HepG2 (cell line): Measurements from ENCODE around the gene SNAPIN. TPM values are rescaled to one million over a fixed set of nuclear protein-coding genes. Genes with fewer than 3 reads are reported as not detected.

Experiments used
- ATF7-NPFF ChIP-seq: sonication (generic); formaldehyde crosslinking; IDR thresholded peaks from 2 replicates; pipeline ENCODE4 v1.8.1; 2023; ENCODE audit warnings: mild to moderate bottlenecking, low read depth, missing genetic modification reagents, moderate library complexity
- ELF3 ChIP-seq: IDR thresholded peaks from 2 replicates; pipeline ENCODE4 v1.6.1; 2016; ENCODE audit warnings: missing genetic modification reagents, missing compliant biosample characterization
- HCFC1 ChIP-seq: fragments of 150-350 bp; IDR thresholded peaks from 2 replicates; pipeline ENCODE4 v1.6.1; 2014; ENCODE audit warnings: low read depth, low read length
- HOXA5 ChIP-seq: sonication (generic); formaldehyde crosslinking; IDR thresholded peaks from 2 replicates; pipeline ENCODE4 v1.4.0; 2020; ENCODE audit warnings: missing genetic modification reagents
- KDM3A ChIP-seq: IDR thresholded peaks from 2 replicates; pipeline ENCODE4 v1.6.1; 2018; ENCODE audit warnings: low read depth, missing compliant biosample characterization
- KDM6A ChIP-seq: IDR thresholded peaks from 2 replicates; pipeline ENCODE4 v1.6.1; 2016; ENCODE audit warnings: low read depth
- MED13 ChIP-seq: sonication (generic); formaldehyde crosslinking; IDR thresholded peaks from 2 replicates; pipeline ENCODE4 v1.5.0; 2020; ENCODE audit warnings: missing genetic modification reagents
- PAWR ChIP-seq: sonication (generic); formaldehyde crosslinking; IDR thresholded peaks from 2 replicates; pipeline ENCODE4 v1.4.0; 2020; ENCODE audit warnings: missing genetic modification reagents, mild to moderate bottlenecking, borderline replicate concordance
- PHF21A ChIP-seq: sonication (generic); formaldehyde crosslinking; IDR thresholded peaks from 2 replicates; pipeline ENCODE4 v1.5.0; 2020; ENCODE audit warnings: mild to moderate bottlenecking, missing genetic modification reagents
- ZBTB25 ChIP-seq: IDR thresholded peaks from 2 replicates; pipeline ENCODE4 v1.6.1; 2018; ENCODE audit warnings: missing genetic modification reagents
- ZC3H13 ChIP-seq: sonication (generic); formaldehyde crosslinking; IDR thresholded peaks from 2 replicates; pipeline ENCODE4 v1.8.1; 2023; ENCODE audit warnings: mild to moderate bottlenecking, missing genetic modification reagents, moderate library complexity
- ZNF20 ChIP-seq: sonication (generic); formaldehyde crosslinking; IDR thresholded peaks from 2 replicates; pipeline ENCODE4 v1.4.0; 2020; ENCODE audit warnings: mild to moderate bottlenecking, moderate library complexity, missing genetic modification reagents
- ZNF770 ChIP-seq: sonication (generic); formaldehyde crosslinking; IDR thresholded peaks from 2 replicates; pipeline ENCODE4 v1.5.0; 2020; ENCODE audit warnings: mild to moderate bottlenecking, missing genetic modification reagents
- polyA plus RNA-seq, 8 experiments: library from polyadenylated mRNA; depleted of rRNA in 3 of 8; stranded (reverse) in 7 of 8; unstranded in 1 of 8; fragments of >200 nt; fragmentation: Illumina TruSeq in 4 of 8; extraction: Trizol in 4 of 8; gene quantifications; 2 replicates each; pipeline versions ENCODE4 v1.2.1 to v1.2.3, GENCODE V29; 2011 to 2016; ENCODE audit warnings: low read depth in 4 of 8, missing spikeins in 1 of 8, mixed read lengths in 1 of 8; ENCODE audit not compliant: insufficient read depth in 1 of 8
- total RNA-seq, 5 experiments: library from RNA; depleted of rRNA; stranded (reverse); fragments of >200 nt; fragmentation: Illumina TruSeq; extraction: Trizol; gene quantifications; 2 replicates each; pipeline ENCODE4 v1.2.3, GENCODE V29; 2016; ENCODE audit warnings: low read depth in 1 of 5
- TF ChIP-seq, protein P1 (sequence below), 2 experiments: IDR thresholded peaks; 2 replicates each; pipeline ENCODE4 v1.6.1; 2011 to 2012; ENCODE audit warnings: low read length in 2 of 2, borderline replicate concordance in 1 of 2, low read depth in 1 of 2, mild to moderate bottlenecking in 1 of 2, moderate library complexity in 1 of 2
- TF ChIP-seq, protein P2 (sequence below): sonication (generic); formaldehyde crosslinking; IDR thresholded peaks from 2 replicates; pipeline ENCODE4 v1.9.0; 2021; ENCODE audit warnings: missing genetic modification reagents, borderline replicate concordance
- TF ChIP-seq, protein P3 (sequence below): IDR thresholded peaks from 2 replicates; pipeline ENCODE4 v1.6.1; 2016; ENCODE audit warnings: missing compliant biosample characterization, missing genetic modification reagents, borderline replicate concordance
- TF ChIP-seq, protein P4 (sequence below): sonication (generic); formaldehyde crosslinking; IDR thresholded peaks from 2 replicates; pipeline ENCODE4 v1.8.1; 2023; ENCODE audit warnings: missing genetic modification reagents, inconsistent platforms, borderline replicate concordance

Gene SNAPIN
- total and polyA plus RNA-seq, 2 of the 13 experiments (the other 11 are each of a cell fraction or from before 2014, with no cell fraction given) = 23.9 to 25.7 TPM

- TF ChIP-seq PAWR (CRISPR knock-in tag) (no peak), ZNF20 (CRISPR knock-in tag) (no peak), ZBTB25 (CRISPR knock-in tag) (no peak), HOXA5 (no peak), ZNF770 (CRISPR knock-in tag) (no peak), KDM6A (CRISPR knock-in tag) (no peak), HCFC1 (no peak), ZC3H13 (CRISPR knock-in tag) (no peak), KDM3A (CRISPR knock-in tag) (no peak), ATF7-NPFF (CRISPR knock-in tag) (no peak), PHF21A (no peak), ELF3 (CRISPR knock-in tag) (no peak), MED13 (CRISPR knock-in tag) (no peak)
- TF ChIP-seq, protein P1, sequence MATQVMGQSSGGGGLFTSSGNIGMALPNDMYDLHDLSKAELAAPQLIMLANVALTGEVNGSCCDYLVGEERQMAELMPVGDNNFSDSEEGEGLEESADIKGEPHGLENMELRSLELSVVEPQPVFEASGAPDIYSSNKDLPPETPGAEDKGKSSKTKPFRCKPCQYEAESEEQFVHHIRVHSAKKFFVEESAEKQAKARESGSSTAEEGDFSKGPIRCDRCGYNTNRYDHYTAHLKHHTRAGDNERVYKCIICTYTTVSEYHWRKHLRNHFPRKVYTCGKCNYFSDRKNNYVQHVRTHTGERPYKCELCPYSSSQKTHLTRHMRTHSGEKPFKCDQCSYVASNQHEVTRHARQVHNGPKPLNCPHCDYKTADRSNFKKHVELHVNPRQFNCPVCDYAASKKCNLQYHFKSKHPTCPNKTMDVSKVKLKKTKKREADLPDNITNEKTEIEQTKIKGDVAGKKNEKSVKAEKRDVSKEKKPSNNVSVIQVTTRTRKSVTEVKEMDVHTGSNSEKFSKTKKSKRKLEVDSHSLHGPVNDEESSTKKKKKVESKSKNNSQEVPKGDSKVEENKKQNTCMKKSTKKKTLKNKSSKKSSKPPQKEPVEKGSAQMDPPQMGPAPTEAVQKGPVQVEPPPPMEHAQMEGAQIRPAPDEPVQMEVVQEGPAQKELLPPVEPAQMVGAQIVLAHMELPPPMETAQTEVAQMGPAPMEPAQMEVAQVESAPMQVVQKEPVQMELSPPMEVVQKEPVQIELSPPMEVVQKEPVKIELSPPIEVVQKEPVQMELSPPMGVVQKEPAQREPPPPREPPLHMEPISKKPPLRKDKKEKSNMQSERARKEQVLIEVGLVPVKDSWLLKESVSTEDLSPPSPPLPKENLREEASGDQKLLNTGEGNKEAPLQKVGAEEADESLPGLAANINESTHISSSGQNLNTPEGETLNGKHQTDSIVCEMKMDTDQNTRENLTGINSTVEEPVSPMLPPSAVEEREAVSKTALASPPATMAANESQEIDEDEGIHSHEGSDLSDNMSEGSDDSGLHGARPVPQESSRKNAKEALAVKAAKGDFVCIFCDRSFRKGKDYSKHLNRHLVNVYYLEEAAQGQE (IDR thresholded peaks at IDR 0.05; ENCODE audit: borderline replicate concordance in 1 of 2, low read depth in 1 of 2, low read length in 2 of 2) = no peak
- TF ChIP-seq, protein P2, sequence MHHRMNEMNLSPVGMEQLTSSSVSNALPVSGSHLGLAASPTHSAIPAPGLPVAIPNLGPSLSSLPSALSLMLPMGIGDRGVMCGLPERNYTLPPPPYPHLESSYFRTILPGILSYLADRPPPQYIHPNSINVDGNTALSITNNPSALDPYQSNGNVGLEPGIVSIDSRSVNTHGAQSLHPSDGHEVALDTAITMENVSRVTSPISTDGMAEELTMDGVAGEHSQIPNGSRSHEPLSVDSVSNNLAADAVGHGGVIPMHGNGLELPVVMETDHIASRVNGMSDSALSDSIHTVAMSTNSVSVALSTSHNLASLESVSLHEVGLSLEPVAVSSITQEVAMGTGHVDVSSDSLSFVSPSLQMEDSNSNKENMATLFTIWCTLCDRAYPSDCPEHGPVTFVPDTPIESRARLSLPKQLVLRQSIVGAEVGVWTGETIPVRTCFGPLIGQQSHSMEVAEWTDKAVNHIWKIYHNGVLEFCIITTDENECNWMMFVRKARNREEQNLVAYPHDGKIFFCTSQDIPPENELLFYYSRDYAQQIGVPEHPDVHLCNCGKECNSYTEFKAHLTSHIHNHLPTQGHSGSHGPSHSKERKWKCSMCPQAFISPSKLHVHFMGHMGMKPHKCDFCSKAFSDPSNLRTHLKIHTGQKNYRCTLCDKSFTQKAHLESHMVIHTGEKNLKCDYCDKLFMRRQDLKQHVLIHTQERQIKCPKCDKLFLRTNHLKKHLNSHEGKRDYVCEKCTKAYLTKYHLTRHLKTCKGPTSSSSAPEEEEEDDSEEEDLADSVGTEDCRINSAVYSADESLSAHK (CRISPR knock-in tag) = no peak
- TF ChIP-seq, protein P3, sequence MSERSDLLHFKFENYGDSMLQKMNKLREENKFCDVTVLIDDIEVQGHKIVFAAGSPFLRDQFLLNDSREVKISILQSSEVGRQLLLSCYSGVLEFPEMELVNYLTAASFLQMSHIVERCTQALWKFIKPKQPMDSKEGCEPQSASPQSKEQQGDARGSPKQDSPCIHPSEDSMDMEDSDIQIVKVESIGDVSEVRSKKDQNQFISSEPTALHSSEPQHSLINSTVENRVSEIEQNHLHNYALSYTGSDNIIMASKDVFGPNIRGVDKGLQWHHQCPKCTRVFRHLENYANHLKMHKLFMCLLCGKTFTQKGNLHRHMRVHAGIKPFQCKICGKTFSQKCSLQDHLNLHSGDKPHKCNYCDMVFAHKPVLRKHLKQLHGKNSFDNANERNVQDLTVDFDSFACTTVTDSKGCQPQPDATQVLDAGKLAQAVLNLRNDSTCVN = no peak
- TF ChIP-seq, protein P4, sequence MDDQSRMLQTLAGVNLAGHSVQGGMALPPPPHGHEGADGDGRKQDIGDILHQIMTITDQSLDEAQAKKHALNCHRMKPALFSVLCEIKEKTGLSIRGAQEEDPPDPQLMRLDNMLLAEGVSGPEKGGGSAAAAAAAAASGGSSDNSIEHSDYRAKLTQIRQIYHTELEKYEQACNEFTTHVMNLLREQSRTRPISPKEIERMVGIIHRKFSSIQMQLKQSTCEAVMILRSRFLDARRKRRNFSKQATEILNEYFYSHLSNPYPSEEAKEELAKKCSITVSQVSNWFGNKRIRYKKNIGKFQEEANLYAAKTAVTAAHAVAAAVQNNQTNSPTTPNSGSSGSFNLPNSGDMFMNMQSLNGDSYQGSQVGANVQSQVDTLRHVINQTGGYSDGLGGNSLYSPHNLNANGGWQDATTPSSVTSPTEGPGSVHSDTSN = no peak
Observed at GRCh38 chr1:153677718-153678518, 19.4 kb downstream of the SNAPIN start (continued).
